Left lung (tissue), 10 donors: ENCODE measurements around the gene SHISA4. TPM values are rescaled to one million over a fixed set of nuclear protein-coding genes. Genes with fewer than 3 reads are reported as not detected.

Experiments
- ATAC-seq: fragments of 200-7000 bp; cut with Tn5 transposase; one replicate; pipeline ENCODE4 v1.9.1; 2020; ENCODE audit warnings: moderate library complexity
- DNase-seq, 4 donors: peaks; one replicate each; pipeline ENCODE4 v3.0.0-alpha.2; 2013 to 2020
- H3K27ac ChIP-seq, 2 donors: fragments of 200-600 bp; sonication (generic) in 1 of 2; one replicate each; pipeline versions ENCODE4 v1.5.0 to v1.8.0; 2020 to 2021
- H3K27me3 ChIP-seq, 2 donors: fragments of 200-600 bp; sonication (generic) in 1 of 2; one replicate each; pipeline versions ENCODE4 v1.5.0 to v1.8.0; 2020 to 2021
- H3K36me3 ChIP-seq, 2 donors: fragments of 200-600 bp; sonication (generic) in 1 of 2; one replicate each; pipeline versions ENCODE4 v1.5.0 to v1.8.0; 2020 to 2021
- H3K4me1 ChIP-seq, 2 donors: fragments of 200-600 bp; one replicate each; pipeline ENCODE4 v1.8.0; 2021
- H3K4me3 ChIP-seq, 2 donors: fragments of 200-600 bp; sonication (generic) in 1 of 2; one replicate each; pipeline versions ENCODE4 v1.5.0 to v1.8.0; 2020 to 2021; ENCODE audit warnings: mild to moderate bottlenecking in 1 of 2
- H3K9me3 ChIP-seq, 2 donors: fragments of 200-600 bp; sonication (generic) in 1 of 2; one replicate each; pipeline versions ENCODE4 v1.5.0 to v1.8.0; 2020 to 2021
- intact Hi-C, 2 donors: fragments of 100-400 bp; cut with DNase I; formaldehyde crosslinking; loops; one replicate each; pipeline versions ENCODE4 v1.11.2 to v1.14.2; 2022
- polyA plus RNA-seq, 6 donors: library from polyadenylated mRNA; unstranded; fragments of 120-200 nt; gene quantifications; one replicate each; pipeline ENCODE4 v1.2.1, GENCODE V29; 2013; ENCODE audit not compliant: insufficient read length in 6 of 6
- total RNA-seq, 2 donors: library from RNA; stranded (reverse); fragmentation: NEBNext Ultra II Directional; extraction: Animal tissue kit (Norgen Biotek cat#: 25700); gene quantifications; one replicate each; pipeline ENCODE4 v1.2.1, GENCODE V29; 2021
- TF ChIP-seq, protein P1 (sequence below), 2 donors: fragments of 200-600 bp; sonication (generic) in 1 of 2; IDR thresholded peaks; one replicate each; pipeline versions ENCODE4 v1.5.0 to v1.8.0; 2021; ENCODE audit warnings: antibody characterized with exemption in 2 of 2
- donor health status: DM: no; HTN: yes; CAD: no.
- donor health status: DM: no; HTN: no; CAD: no.

The SHISA4 gene
- total and polyA plus RNA-seq, 8 donors = 12.7 to 26.1 (median 19.3) TPM

DNA sequence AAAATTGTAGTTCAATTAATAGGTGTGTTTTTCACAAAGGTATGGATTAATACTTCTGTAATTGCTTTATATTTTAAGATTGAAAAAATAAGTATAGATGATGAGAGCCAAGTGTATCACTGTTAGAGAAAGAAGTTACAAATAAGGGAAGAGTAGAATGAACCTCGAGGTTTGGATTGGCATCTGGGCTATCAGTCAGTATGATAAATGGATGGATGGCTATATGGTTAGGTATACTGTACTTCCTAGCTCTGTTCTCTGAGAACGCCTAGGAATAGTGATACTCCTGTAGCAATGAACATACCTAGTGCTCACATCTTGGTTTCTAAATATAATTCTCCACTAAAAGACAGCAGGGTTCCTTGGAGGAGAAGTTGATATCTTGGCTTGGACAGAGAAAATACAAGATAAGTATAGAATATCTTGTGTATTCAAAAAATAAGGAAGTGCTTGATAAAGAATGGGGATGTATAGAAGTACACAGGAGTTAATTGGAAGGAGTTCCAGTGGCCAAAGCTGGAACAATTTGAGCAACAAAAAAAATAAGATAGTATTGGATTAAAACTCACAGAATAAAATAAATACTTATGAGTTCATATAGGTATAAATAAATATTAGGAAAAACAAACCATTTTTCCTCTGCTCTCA lies 47.3 kb upstream of the SHISA4 start:
- Histone ChIP-seq H3K4me1 (peaks cover 7 to 28% of the 10 kb centered on the region in 2 donors), H3K4me3 (no peak overlapping the region), H3K36me3 (no peaks in the 10 kb centered on the region), H3K27ac (no peak overlapping the region), H3K9me3 (no peaks in the 10 kb centered on the region), H3K27me3 (no peaks in the 10 kb centered on the region)
- no peak for ATAC-seq
- intact Hi-C loops = no loop called here
- no peak for DNase-seq
- TF ChIP-seq, protein P1, sequence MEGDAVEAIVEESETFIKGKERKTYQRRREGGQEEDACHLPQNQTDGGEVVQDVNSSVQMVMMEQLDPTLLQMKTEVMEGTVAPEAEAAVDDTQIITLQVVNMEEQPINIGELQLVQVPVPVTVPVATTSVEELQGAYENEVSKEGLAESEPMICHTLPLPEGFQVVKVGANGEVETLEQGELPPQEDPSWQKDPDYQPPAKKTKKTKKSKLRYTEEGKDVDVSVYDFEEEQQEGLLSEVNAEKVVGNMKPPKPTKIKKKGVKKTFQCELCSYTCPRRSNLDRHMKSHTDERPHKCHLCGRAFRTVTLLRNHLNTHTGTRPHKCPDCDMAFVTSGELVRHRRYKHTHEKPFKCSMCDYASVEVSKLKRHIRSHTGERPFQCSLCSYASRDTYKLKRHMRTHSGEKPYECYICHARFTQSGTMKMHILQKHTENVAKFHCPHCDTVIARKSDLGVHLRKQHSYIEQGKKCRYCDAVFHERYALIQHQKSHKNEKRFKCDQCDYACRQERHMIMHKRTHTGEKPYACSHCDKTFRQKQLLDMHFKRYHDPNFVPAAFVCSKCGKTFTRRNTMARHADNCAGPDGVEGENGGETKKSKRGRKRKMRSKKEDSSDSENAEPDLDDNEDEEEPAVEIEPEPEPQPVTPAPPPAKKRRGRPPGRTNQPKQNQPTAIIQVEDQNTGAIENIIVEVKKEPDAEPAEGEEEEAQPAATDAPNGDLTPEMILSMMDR (IDR thresholded peaks at IDR 0.05) = no peak

DNA sequence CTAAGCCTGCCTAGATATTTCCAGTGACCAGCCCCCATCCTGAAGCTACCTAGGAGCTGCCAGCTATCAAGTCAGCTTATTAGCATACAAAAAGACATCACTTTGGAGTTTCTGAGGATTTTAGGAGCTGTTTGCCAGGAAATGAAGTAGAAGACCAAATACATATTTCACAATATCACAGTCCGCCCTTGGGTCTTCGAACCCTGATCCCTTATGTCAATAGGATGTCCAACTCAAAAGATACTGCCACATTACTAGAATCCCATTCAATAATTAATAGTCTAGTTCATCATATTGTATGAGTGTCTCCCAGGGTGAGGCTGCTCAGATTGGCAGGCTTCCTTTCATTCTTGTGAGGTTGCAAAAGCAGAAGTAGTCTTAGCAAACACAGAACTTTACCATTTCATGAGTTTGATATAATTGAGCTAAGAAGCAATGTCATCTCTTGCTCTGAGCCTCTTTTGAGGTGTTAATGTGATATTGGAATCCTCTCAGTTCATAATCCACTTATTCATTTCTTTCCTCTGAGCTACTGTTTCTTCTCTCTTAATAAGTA lies 46.1 kb upstream of the SHISA4 start:
- no peaks in the 10 kb centered on the region for H3K36me3 ChIP-seq
- intact Hi-C loops = no loop called here
- H3K27ac ChIP-seq = no peak overlapping the region
- DNase-seq (no peak), ATAC-seq (peak; percentile 66)
- no peaks in the 10 kb centered on the region for H3K9me3 ChIP-seq
- no peak overlapping the region for H3K4me3 ChIP-seq
- no peaks in the 10 kb centered on the region for H3K27me3 ChIP-seq
- H3K4me1 ChIP-seq = peaks cover 7 to 28% of the 10 kb centered on the region in 2 donors
- TF ChIP-seq, protein P1 (IDR thresholded peaks at IDR 0.05) = no peak

DNA sequence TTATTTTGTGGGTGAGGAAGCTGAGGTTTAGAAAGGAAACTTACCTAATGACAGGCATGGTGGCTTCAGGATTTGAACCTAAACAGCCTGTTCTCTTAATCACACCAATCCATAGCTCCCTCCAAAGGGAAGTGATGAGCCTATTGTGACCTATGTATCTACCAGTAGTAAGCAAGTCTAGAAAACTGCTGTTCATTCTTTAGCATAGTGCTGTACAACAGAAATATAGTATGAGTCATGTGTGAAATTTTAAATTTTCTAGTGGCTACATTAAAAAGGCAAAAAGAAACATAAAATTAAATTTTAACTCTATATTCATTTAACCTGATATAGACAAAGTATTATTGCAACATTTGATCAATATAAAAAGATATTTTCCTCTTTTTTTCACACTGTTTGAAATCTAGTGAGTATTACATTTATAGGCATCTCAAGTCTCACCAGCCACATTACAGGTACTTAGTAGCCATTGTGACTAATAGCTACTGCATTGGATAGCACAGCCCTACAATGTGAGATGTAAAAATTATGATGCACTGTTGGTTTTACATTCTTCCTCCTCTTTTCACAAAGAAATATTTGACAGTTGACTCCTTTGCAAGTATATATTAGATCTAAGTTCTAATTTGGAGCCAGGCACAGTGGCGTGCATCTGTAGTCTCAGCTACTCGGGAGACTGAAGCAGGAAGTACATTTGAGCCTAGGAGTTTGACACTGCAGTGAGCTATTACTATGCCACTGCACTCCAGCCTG lies 43.2 kb upstream of the SHISA4 start:
- Histone ChIP-seq H3K36me3 (peaks cover 0 to 25% of the 10 kb centered on the region in 2 donors), H3K4me3 (no peak overlapping the region), H3K27ac (no peak overlapping the region), H3K27me3 (no peaks in the 10 kb centered on the region), H3K4me1 (peaks cover 9 to 18% of the 10 kb centered on the region in 2 donors), H3K9me3 (no peaks in the 10 kb centered on the region)
- TF ChIP-seq, protein P1 (IDR thresholded peaks at IDR 0.05) = no peak
- ATAC-seq (no peak), DNase-seq (no peak)
- intact Hi-C loops = no loop called here

DNA sequence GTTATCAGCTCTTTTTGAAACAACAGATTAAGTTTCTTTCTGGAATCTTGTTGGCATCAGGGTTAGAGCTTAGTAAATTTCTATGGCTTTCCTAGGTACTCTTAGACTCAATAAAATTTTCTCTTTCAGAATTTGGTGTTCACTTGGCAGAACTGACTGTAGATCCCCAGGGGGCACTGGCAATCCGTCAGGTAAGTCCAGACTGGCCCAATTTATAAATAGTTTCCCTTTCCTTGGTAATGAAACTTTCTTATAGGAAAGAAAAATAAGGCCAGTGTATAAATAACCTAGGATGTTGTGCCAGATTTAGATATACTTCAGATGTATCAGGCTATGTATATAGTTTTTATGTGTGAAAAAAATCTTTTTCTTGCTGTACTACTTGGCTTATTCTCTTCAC lies 41.5 kb upstream of the SHISA4 start:
- Histone ChIP-seq H3K9me3 (no peaks in the 10 kb centered on the region), H3K36me3 (peaks cover 0 to 41% of the 10 kb centered on the region in 2 donors), H3K27me3 (no peaks in the 10 kb centered on the region), H3K27ac (no peak overlapping the region), H3K4me3 (no peak overlapping the region), H3K4me1 (peaks cover 13 to 20% of the 10 kb centered on the region in 2 donors)
- intact Hi-C loops = no loop called here
- TF ChIP-seq, protein P1 (IDR thresholded peaks at IDR 0.05) = no peak
- no peak for DNase-seq
- no peak for ATAC-seq

DNA sequence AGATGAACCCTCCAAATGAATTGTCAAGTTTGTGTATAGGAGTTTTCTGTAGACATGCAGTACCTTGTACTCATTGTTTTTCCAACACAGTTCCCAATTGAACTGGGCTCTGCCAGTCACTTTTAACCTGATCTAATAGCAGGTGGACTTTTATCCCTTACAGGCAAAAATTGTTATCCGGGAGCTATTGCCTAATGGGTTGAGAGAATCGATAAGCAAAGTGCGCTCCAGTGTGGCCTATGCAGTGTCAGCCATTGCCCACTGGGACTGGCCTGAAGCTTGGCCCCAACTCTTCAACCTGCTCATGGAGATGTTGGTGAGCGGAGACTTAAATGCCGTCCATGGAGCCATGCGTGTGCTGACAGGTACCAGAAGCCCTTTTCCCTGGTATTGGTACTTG lies 40.5 kb upstream of the SHISA4 start:
- intact Hi-C loops = no loop called here
- no peak overlapping the region for H3K4me3 ChIP-seq
- DNase-seq (no peak), ATAC-seq (no peak)
- TF ChIP-seq, protein P1 (IDR thresholded peaks at IDR 0.05) = no peak
- peaks cover 0 to 52% of the 10 kb centered on the region in 2 donors for H3K36me3 ChIP-seq
- H3K9me3 ChIP-seq = no peaks in the 10 kb centered on the region
- H3K27ac ChIP-seq = no peak overlapping the region
- no peaks in the 10 kb centered on the region for H3K27me3 ChIP-seq
- H3K4me1 ChIP-seq = peaks cover 13% of the 10 kb centered on the region in 2 donors
